DLD1 (cell line): ENCODE measurements around the gene RPS15.
"Not testable (repeated sequence)": the region's sequence is repeated elsewhere in the genome, so short reads cannot be mapped to it uniquely, and the experiment has no call there.

Source experiments
- in situ Hi-C: cut with HindIII; loops from 2 replicates; pipeline ENCODE4 v1.10.0; 2017; ENCODE audit warnings: low sequenced_read_pairs

RPS15 gene

GRCh38 chr19:1433119-1434039 is 4.8 kb upstream of the RPS15 start:
- in situ Hi-C loops = no loop called here

DNA sequence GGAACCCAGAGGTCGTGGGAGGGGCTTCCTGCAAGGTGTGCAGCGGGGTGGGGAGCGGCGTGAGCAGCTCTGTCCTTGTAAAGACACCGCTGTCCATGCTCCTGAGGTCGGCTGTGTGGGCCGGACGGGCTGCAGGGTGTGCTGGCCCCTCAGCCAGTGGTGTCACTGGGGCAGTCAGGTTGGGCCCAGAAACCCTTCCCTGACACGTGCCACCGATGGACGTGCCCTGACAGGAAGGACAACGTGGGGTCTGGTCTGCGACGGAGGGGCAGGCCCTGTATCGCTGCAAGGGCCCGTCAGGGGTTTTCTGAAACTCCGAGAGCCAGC is 4.2 kb upstream of the RPS15 start:
- in situ Hi-C loops = no loop called here

- in situ Hi-C loops = no loop called here
Observed at GRCh38 chr19:1434577-1435060, 3.6 kb upstream of the RPS15 start.

DNA sequence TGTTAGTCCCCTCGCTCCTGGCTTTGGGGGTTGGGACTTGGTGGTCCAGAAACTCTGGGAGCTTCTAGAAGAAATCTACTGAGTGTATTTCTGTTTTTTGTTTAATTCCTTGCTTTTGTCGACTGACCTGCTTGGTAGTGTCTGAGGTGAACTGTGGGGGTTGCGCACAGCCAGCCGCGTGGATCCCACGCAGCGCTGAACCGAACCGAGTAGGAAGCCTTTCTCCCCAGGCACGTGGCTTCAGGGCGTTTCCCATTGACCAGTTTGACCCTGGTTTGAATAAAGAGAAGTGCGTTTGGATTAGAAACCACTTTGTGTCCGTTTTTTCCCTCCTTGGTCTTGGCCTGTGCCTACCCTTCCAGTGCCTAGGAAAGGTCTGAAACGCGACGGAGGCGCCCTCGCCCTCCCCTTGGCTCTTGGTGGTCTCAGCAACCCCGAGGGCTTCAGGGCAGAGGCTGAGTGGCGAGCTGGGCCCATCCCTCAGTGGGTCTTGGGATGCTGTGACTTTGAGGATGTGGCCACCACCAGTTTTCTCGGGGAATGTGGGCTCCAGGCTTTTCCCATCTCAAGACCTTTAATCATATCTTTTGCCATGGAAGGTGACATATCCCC is 2.7 kb upstream of the RPS15 start:
- in situ Hi-C loops = no loop called here

- in situ Hi-C loops = no loop called here
Observed at GRCh38 chr19:1437609-1438008, 587 bp upstream of the RPS15 start.

DNA sequence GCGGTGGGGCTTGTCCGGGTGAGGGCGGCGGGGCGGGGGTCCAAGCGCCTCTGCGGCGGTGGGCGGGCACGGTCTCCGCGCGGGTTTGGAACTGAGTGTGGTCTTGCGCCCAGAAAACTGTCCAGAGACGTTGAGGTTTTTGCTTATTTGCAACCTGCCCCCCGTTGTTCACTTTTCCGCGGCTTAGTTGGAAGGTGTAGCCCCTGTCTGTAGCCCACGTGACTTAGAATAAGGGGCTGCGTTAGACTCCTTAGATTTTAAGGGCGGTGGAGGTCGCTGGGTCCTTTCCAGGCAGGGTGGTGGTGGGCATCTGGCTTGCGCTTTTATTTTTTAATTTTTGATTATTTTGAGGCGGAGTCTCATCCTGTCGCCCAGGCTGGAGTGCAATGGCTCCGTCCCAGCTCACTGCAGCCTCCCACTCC is 748 bp downstream of the RPS15 start:
- in situ Hi-C loops = no loop called here

DNA sequence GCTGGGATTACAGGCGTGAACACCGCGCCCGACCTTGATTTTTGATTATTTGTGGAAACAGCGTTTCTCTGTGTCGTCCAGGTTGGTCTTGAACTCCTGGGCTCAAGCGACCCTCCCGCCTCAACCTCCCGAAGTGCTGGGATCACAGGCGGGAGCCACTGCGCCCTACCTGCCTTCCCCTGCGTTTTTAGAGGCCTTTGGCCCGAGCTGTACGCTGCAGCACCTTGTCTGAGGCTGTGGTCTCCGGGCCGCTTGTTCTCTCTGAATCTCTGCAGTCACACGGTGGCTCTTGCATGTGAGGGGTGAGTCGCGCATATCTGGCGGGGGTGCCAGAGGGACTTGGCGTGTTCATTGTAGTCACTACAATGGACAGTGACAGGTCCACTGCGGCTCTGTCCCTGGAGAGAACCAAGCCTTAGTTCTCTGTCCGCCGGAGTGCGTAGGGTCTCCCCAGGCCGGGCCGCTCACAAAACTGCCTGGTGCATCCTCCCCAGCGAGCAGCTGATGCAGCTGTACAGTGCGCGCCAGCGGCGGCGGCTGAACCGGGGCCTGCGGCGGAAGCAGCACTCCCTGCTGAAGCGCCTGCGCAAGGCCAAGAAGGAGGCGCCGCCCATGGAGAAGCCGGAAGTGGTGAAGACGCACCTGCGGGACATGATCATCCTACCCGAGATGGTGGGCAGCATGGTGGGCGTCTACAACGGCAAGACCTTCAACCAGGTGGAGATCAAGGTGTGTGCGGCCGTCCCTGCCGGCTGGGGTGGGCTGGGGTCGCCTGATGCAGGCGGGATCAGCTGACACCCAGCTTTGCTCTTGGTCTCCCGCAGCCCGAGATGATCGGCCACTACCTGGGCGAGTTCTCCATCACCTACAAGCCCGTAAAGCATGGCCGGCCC is 1.6 kb downstream of the RPS15 start:
- in situ Hi-C loops = not testable (repeated sequence)

GRCh38 chr19:1440418-1440801 is 2.2 kb downstream of the RPS15 start:
- in situ Hi-C loops = no loop called here

- in situ Hi-C loops = no loop called here
Observed at GRCh38 chr19:1441022-1441426, 2.8 kb downstream of the RPS15 start.

DNA sequence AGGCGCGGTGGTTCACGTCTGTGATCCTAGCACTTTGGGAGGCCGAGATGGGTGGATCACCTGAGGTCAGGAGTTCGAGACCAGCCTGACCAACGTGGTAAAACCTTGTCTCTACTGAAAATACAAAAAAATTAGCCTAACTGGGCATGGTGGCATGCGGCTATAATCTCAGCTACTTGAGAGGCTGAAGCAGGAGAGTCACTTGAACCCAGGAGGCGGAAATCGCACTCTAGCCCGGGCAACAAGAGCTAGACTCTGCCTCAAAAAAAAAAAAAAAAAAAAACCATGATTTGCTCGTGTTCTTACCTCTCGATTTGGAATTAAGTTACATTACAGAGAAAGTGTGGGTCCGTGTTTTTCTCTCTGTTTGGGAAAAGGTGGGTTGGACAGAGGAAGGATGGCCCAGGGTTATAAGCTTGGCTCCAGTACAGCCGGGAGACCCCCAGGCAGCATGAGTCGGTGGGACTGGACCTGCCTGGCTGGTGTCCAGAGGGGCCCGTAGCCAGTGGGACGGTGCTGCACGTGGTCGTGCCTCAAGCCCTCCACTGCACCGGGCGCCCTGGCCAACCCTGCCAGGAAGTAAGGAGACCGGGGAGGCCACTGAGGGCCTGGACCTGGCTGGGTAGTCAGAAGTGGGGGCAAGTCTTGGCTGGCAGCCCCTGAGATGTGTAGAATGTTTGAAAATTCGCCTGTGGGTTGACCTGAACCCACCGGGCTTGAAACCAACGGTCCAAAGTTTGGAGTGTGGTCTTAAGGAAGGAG is 3.7 kb downstream of the RPS15 start:
- in situ Hi-C loops = no loop called here

GRCh38 chr19:1445185-1445931 is 7.2 kb downstream of the RPS15 start:
- in situ Hi-C loops = no loop called here

GRCh38 chr19:1445932-1446712 is 7.9 kb downstream of the RPS15 start:
- in situ Hi-C loops = no loop called here

DNA sequence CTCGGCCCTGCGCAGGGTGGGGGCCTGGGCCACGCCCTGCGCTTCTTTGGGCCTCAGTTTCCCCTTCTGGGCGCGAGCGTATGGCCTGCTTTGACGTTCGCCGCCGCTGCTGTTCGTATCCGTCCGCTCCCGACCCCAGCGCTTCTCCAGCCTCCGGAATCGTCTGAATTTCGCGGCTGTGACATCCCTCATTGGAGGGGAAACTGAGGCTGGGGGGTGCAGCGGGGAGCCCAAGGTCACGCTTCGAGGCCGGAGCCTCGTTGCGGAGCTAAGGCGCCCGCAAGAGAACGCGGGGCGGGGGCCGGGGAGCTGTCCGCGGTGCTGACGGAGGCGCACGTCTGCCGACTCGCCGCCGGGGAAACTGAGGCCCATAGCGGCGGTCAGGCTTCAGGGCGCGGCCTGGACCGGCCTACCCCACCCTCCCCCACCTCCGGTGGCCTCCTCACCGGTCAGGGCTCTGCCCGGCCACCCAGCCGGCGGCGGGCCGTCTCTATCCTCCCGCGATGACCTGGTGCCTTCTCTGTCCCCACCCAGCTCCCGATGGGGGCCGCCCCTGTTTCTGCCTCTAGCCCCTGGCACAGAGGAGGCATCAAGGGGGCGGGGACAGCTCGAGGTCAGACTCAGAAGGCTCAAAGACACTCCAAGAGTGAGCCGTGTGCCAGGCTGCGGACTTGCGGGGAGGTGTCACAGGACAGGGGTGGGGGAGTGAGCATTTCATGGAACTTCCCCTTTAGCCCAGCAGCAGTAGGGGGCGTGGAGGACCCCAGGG is 8.7 kb downstream of the RPS15 start:
- in situ Hi-C loops = no loop called here

GRCh38 chr19:1447504-1447903 is 9.3 kb downstream of the RPS15 start:
- in situ Hi-C loops = no loop called here

GRCh38 chr19:1447944-1448343 is 9.7 kb downstream of the RPS15 start:
- in situ Hi-C loops = no loop called here

DNA sequence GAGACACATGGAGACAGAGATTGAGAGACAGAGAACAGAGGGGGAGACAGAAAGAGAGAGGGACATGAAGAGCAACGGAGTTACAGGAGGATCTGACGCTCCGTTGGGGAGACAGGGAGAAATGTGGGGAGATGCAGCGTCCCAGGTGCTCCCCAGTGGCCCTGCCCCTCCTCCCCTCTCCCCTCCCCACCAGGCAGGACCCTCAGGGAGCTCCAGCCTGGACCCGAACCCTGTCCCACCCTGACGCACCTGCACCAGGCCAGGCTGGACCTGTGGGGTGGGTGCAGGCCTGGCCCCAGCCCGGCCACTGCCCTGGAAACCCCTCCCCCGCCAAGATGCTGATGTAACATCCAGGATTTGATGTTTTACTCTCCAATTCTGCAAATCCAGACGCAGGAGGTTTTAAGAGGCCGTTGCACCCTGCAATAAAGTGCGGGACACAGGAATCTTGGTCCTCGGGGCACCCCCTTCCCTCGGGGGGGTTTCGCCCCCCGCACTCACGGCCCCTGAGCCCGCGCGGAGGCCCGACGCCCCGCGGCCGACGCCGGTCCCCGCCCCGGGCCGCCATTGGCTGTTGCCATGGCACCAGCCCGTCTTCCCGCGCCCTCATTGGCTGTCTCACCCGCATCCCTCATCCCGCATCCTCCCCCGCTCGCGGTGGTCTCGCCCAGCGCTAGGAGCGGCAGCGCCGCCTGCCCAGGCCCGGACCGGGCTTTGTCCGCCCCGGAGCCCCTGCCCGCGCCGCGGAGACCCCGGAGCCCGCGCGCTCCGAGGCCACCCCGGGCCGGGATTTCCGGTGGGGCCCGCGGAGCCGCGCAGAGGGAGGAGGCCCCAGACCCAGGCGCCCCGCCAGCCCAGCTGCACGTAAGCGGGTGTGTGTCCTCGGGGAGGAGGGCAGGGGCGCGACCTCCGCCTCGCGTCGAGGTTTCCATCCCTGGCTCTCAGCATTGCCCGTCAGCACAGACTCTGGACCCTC is 11.6 kb downstream of the RPS15 start, which contains the start of gene APC2:
APC2 (plus strand) TSS at position 655 of the 976 bp plus-strand sequence. CDS start 2,881 bp downstream, outside the sequence.
- in situ Hi-C loops = no loop called here
